Bone marrow (tissue), 2 donors: Measurements from ENCODE around the gene PPP1R10.
"Not testable (repeated sequence)": the region's sequence is repeated elsewhere in the genome, so short reads cannot be mapped to it uniquely, and the experiment has no call there.

Experiments used
- DNase-seq, 2 donors: peaks; one replicate each; lab custom pipeline; 2025; lab: John Stamatoyannopoulos, UW

Gene PPP1R10

GRCh38 chr6:30616811-30617564 is at the start of gene PPP1R10:
Gene PPP1R10, minus strand, starts transcription at chr6:30617243. Its CDS starts 7,299 bp downstream, at chr6:30609944.
- DNase-seq: peak; percentile 98 to 100

- DNase-seq: not testable (repeated sequence)
These were observed 49.3 kb upstream of the PPP1R10 start for GRCh38 chr6:30666300-30666699.

GRCh38 chr6:30664994-30665767 is 48.1 kb upstream of the PPP1R10 start:
- no peak for DNase-seq

GRCh38 chr6:30657922-30658321 is 40.9 kb upstream of the PPP1R10 start:
- not testable (repeated sequence) for DNase-seq

- DNase-seq: no peak
These were observed 40.4 kb upstream of the PPP1R10 start for GRCh38 chr6:30657454-30657853.

GRCh38 chr6:30656513-30656912 is 39.5 kb upstream of the PPP1R10 start:
- no peak for DNase-seq

GRCh38 chr6:30655743-30656094 is 38.7 kb upstream of the PPP1R10 start:
- no peak for DNase-seq

GRCh38 chr6:30654798-30655742 is 38.0 kb upstream of the PPP1R10 start:
- DNase-seq: no peak

GRCh38 chr6:30651143-30651542 is 34.1 kb upstream of the PPP1R10 start:
- no peak for DNase-seq

- peak; percentile 6 to 52 for DNase-seq
These were observed 30.4 kb upstream of the PPP1R10 start for GRCh38 chr6:30647242-30648116.

GRCh38 chr6:30646450-30647241 is 29.6 kb upstream of the PPP1R10 start, which contains the start of gene C6orf136:
Gene C6orf136, plus strand, starts transcription at chr6:30647133. Its CDS starts 99 bp downstream, at chr6:30647232.
- peak; percentile 64 to 88 for DNase-seq

- no peak for DNase-seq
These were observed 28.9 kb upstream of the PPP1R10 start for GRCh38 chr6:30645989-30646388.

GRCh38 chr6:30644769-30645168 is 27.7 kb upstream of the PPP1R10 start:
- no peak for DNase-seq

GRCh38 chr6:30643656-30644055 is 26.6 kb upstream of the PPP1R10 start:
- no peak for DNase-seq

- no peak for DNase-seq
These were observed 24.0 kb upstream of the PPP1R10 start for GRCh38 chr6:30641048-30641447.

- no peak for DNase-seq
These were observed 23.4 kb upstream of the PPP1R10 start for GRCh38 chr6:30640481-30640880.

GRCh38 chr6:30635834-30636233 is 18.8 kb upstream of the PPP1R10 start:
- no peak for DNase-seq

GRCh38 chr6:30626484-30627366 is 9.7 kb upstream of the PPP1R10 start, which contains the start of gene ATAT1:
Gene ATAT1, plus strand, starts transcription at chr6:30626874.
- peak; percentile 71 to 89 for DNase-seq

- no peak for DNase-seq
These were observed 8.5 kb upstream of the PPP1R10 start for GRCh38 chr6:30625511-30625910.
